WTC11 (cell line): ENCODE results near the gene OSBPL5. TPM values are rescaled to one million over a fixed set of nuclear protein-coding genes. Genes with fewer than 3 reads are reported as not detected.

Experiments used
- ATAC-seq: fragments of 200-7000 bp; cut with Tn5 transposase; 2 replicates; pipeline ENCODE4 v1.10.0; 2021; ENCODE audit warnings: mild to moderate bottlenecking, moderate library complexity
- CTCF ChIA-PET: fragments of 300-600 bp; sonication (Branson Sonifier 250); formaldehyde crosslinking; loops from one replicate; lab custom pipeline; 2021; ENCODE audit warnings: antibody characterized with exemption; lab: Charles Lee
- POLR2A ChIA-PET: fragments of 350-600 bp; sonication (Branson Sonifier 250); formaldehyde crosslinking; loops from one replicate; lab custom pipeline; 2021; ENCODE audit warnings: antibody characterized with exemption; lab: Charles Lee
- DNase-seq: peaks from one replicate; pipeline ENCODE4 v3.0.0; 2021; ENCODE audit warnings: low spot score
- H3K27ac Mint-ChIP-seq: 2 replicates; pipeline ENCODE4 v1.8.0; 2021; ENCODE audit warnings: mixed read lengths
- H3K27me3 Mint-ChIP-seq: 2 replicates; pipeline ENCODE4 v1.8.0; 2021; ENCODE audit warnings: low read depth, mild to moderate bottlenecking, moderate library complexity, mixed read lengths
- H3K36me3 Mint-ChIP-seq: 2 replicates; pipeline ENCODE4 v1.8.0; 2021; ENCODE audit warnings: mixed read lengths
- H3K4me1 Mint-ChIP-seq: 2 replicates; pipeline ENCODE4 v1.8.0; 2022; ENCODE audit warnings: mixed read lengths
- H3K4me3 Mint-ChIP-seq: 2 replicates; pipeline ENCODE4 v1.8.0; 2021; ENCODE audit warnings: mild to moderate bottlenecking, moderate library complexity, mixed read lengths
- H3K9me3 Mint-ChIP-seq: 2 replicates; pipeline ENCODE4 v1.8.0; 2021; ENCODE audit warnings: mixed read lengths
- CBFB ChIP-seq: sonication (generic); formaldehyde crosslinking; IDR thresholded peaks from 2 replicates; pipeline ENCODE4 v1.8.1; 2022; ENCODE audit warnings: mild to moderate bottlenecking, low read depth, missing genetic modification reagents
- ELF4 ChIP-seq: sonication (generic); formaldehyde crosslinking; IDR thresholded peaks from 2 replicates; pipeline ENCODE4 v1.8.1; 2022; ENCODE audit warnings: low read depth, mild to moderate bottlenecking, moderate library complexity, missing genetic modification reagents
- EMX1 ChIP-seq: fragments of 250-450 bp; sonication (Bioruptor Pico); IDR thresholded peaks from 2 replicates; pipeline ENCODE4 v1.8.0; 2021; ENCODE audit warnings: mild to moderate bottlenecking
- ESRRA ChIP-seq: sonication (generic); formaldehyde crosslinking; IDR thresholded peaks from 2 replicates; pipeline ENCODE4 v1.8.1; 2022; ENCODE audit warnings: mild to moderate bottlenecking, missing genetic modification reagents, borderline replicate concordance
- MXD4 ChIP-seq: fragments of 250-450 bp; sonication (Bioruptor Pico); IDR thresholded peaks from 2 replicates; pipeline ENCODE4 v1.8.0; 2021; ENCODE audit warnings: mild to moderate bottlenecking, moderate library complexity, borderline replicate concordance
- MYBL2 ChIP-seq: sonication (generic); formaldehyde crosslinking; IDR thresholded peaks from 2 replicates; pipeline ENCODE4 v1.8.1; 2023; ENCODE audit warnings: mild to moderate bottlenecking, moderate library complexity, missing genetic modification reagents
- NFE2L1 ChIP-seq: sonication (generic); formaldehyde crosslinking; IDR thresholded peaks from 2 replicates; pipeline ENCODE4 v1.8.1; 2023; ENCODE audit warnings: missing genetic modification reagents
- NFYB ChIP-seq: sonication (generic); formaldehyde crosslinking; conservative IDR thresholded peaks from 2 replicates; pipeline ENCODE4 v1.8.0; 2022; ENCODE audit warnings: low read depth, missing genetic modification reagents
- OVOL2 ChIP-seq: fragments of 250-450 bp; sonication (Bioruptor Pico); IDR thresholded peaks from 2 replicates; pipeline ENCODE4 v1.9.0; 2021; ENCODE audit warnings: mild to moderate bottlenecking, borderline replicate concordance
- RELA ChIP-seq: sonication (generic); formaldehyde crosslinking; IDR thresholded peaks from 2 replicates; pipeline ENCODE4 v1.8.1; 2022; ENCODE audit warnings: missing genetic modification reagents, mild to moderate bottlenecking, borderline replicate concordance
- RORB ChIP-seq: fragments of 250-450 bp; sonication (Bioruptor Pico); IDR thresholded peaks from 2 replicates; pipeline ENCODE4 v1.9.0; 2021; ENCODE audit warnings: mild to moderate bottlenecking
- SP1 ChIP-seq: sonication (generic); formaldehyde crosslinking; conservative IDR thresholded peaks from 2 replicates; pipeline ENCODE4 v1.8.1; 2022; ENCODE audit warnings: missing genetic modification reagents
- TP53 ChIP-seq: sonication (generic); formaldehyde crosslinking; IDR thresholded peaks from 2 replicates; pipeline ENCODE4 v1.8.1; 2023; ENCODE audit warnings: mild to moderate bottlenecking, missing genetic modification reagents
- ZNF138 ChIP-seq: sonication (generic); formaldehyde crosslinking; conservative IDR thresholded peaks from 2 replicates; pipeline ENCODE4 v1.8.1; 2022; ENCODE audit warnings: mild to moderate bottlenecking, moderate library complexity, missing genetic modification reagents
- ZNF317 ChIP-seq: sonication (generic); formaldehyde crosslinking; IDR thresholded peaks from 2 replicates; pipeline ENCODE4 v1.8.1; 2023; ENCODE audit warnings: low read depth, mild to moderate bottlenecking, moderate library complexity, missing genetic modification reagents, borderline replicate concordance
- ZNF396 ChIP-seq: fragments of 250-450 bp; sonication (Bioruptor Pico); IDR thresholded peaks from 2 replicates; pipeline ENCODE4 v1.8.0; 2021; ENCODE audit warnings: mild to moderate bottlenecking, moderate library complexity, borderline replicate concordance
- ZNF423 ChIP-seq: fragments of 250-450 bp; sonication (Bioruptor Pico); IDR thresholded peaks from 2 replicates; pipeline ENCODE4 v2.1.2; 2022; ENCODE audit warnings: mild to moderate bottlenecking, moderate library complexity
- ZNF671 ChIP-seq: fragments of 250-450 bp; sonication (Bioruptor Pico); IDR thresholded peaks from 2 replicates; pipeline ENCODE4 v1.8.0; 2021; ENCODE audit warnings: mild to moderate bottlenecking
- total RNA-seq: library from RNA; stranded (reverse); gene quantifications from 3 replicates; pipeline ENCODE4 v1.2.3, GENCODE V29; 2021
- TF ChIP-seq, protein P1 (sequence below): fragments of 250-450 bp; sonication (Bioruptor Pico); IDR thresholded peaks from 2 replicates; pipeline ENCODE4 v1.9.0; 2021; ENCODE audit warnings: moderate library complexity, mild to moderate bottlenecking, inconsistent platforms, borderline replicate concordance
- TF ChIP-seq, protein P2 (sequence below): sonication (generic); formaldehyde crosslinking; IDR thresholded peaks from 2 replicates; pipeline ENCODE4 v1.8.1; 2022; ENCODE audit warnings: mild to moderate bottlenecking, missing genetic modification reagents, moderate library complexity, borderline replicate concordance
- TF ChIP-seq, protein P3 (sequence below): sonication (generic); formaldehyde crosslinking; IDR thresholded peaks from 2 replicates; pipeline ENCODE4 v1.8.0; 2023; ENCODE audit warnings: missing genetic modification reagents
- TF ChIP-seq, protein P4 (sequence below): sonication (generic); formaldehyde crosslinking; IDR thresholded peaks from 2 replicates; pipeline ENCODE4 v1.8.1; 2022; ENCODE audit warnings: missing genetic modification reagents, borderline replicate concordance
- TF ChIP-seq, protein P5 (sequence below): fragments of 250-450 bp; sonication (Bioruptor Pico); IDR thresholded peaks from 2 replicates; pipeline ENCODE4 v1.9.0; 2021; ENCODE audit warnings: mild to moderate bottlenecking
- TF ChIP-seq, protein P6 (sequence below): sonication (generic); formaldehyde crosslinking; IDR thresholded peaks from 2 replicates; pipeline ENCODE4 v1.8.1; 2023; ENCODE audit warnings: mild to moderate bottlenecking, missing genetic modification reagents
- TF ChIP-seq, protein P7 (sequence below): sonication (generic); formaldehyde crosslinking; IDR thresholded peaks from 2 replicates; pipeline ENCODE4 v1.8.1; 2023; ENCODE audit warnings: mild to moderate bottlenecking, missing genetic modification reagents

OSBPL5 gene
- total RNA-seq, 1 experiment from 2014 or later = 17.7 TPM

DNA sequence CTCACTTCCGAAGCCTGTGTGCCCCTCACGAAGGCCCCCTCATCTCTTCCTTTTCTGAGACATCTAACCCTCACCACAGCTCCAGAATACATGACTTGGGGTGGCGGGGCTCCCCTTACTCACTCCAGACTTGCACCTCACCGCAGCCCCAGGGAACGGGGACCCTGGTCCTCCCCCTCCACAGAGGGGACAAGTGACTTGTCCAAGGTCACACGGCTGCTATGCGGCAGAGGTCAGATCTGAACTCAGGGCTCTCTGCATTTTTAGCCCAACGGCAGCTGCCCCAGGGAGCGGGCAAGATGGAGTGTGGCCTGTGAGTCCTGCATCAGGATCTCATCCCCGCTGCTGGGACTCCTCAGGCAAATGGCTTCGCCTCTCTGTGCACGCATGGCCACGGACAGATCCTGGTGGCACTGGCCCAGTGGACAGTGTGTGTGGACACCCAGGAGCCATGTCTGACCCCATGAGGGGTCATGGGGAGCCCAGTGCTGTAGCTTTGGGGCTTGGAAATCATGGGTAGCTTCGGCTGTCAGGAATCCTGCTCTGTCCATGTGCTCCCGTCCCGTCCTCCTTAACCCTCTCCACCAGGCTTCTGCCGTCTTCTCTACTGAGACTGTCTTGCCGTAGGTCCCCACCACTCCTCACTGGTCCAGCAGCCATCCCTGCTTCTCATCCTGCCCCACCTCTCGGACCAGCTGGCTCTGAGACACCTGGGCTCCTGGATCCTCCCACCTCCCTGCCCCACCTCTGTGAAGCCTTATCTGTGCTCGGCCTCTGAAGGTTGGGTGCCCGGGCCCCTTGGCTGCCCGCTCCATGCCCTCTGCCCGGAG, 59.9 kb downstream of the OSBPL5 start (continued):
- TF ChIP-seq, protein P1, sequence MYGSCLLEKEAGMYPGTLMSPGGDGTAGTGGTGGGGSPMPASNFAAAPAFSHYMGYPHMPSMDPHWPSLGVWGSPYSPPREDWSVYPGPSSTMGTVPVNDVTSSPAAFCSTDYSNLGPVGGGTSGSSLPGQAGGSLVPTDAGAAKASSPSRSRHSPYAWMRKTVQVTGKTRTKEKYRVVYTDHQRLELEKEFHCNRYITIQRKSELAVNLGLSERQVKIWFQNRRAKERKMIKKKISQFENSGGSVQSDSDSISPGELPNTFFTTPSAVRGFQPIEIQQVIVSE (CRISPR knock-in tag) = no peak

DNA sequence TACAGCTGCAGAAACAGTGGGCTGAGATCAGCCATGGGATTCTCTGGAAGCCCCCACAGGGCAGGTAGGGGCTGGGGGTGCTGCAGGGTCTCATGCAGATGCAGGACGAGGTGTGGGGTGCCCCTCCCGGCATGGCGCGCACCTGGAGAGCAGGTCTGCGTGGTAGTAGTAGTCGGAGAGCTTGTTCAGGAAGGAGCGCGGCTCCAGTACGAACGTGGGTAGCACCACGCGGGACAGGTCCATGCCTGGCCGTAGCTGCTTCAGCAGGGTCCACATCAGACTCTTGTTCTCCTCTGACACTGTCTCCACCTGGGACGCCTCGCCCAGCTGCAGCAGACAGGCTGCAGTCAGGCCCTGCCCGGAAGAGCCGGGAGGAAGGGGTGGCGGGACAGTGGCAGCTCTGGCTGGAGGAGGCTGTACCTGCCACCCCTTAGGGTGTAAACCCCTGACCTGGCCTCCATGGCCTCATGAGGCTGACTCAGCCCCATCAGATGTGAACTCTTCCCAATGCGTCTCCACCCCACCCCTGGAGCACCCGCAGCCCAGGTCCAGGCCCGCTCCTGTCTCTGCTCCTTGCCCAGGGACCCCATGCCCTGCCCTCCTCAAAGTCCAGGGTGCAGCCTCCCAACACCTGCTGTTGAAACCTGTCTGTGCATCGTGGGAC, 60.9 kb downstream of the OSBPL5 start:
- CTCF ChIA-PET = no interaction called here
- H3K4me3 Mint-ChIP-seq = no peak overlapping the region
- H3K27me3 Mint-ChIP-seq = no peaks in the 10 kb centered on the region
- no peak overlapping the region for H3K27ac Mint-ChIP-seq
- H3K4me1 Mint-ChIP-seq = peaks cover 11% of the 10 kb centered on the region
- DNase-seq (no peak), ATAC-seq (no peak)
- H3K9me3 Mint-ChIP-seq = no peaks in the 10 kb centered on the region
- 0 out of 2 replicates have a peak, but pooled peaks cover under 1% of the 10 kb centered on the region for H3K36me3 Mint-ChIP-seq
- POLR2A ChIA-PET = interaction anchor here (1.2 kb wide), 1 partner anchor 12 kb away, joined by 4 read pairs; no protein-coding TSS in a partner anchor
- TF ChIP-seq, protein P2, sequence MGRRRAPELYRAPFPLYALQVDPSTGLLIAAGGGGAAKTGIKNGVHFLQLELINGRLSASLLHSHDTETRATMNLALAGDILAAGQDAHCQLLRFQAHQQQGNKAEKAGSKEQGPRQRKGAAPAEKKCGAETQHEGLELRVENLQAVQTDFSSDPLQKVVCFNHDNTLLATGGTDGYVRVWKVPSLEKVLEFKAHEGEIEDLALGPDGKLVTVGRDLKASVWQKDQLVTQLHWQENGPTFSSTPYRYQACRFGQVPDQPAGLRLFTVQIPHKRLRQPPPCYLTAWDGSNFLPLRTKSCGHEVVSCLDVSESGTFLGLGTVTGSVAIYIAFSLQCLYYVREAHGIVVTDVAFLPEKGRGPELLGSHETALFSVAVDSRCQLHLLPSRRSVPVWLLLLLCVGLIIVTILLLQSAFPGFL (CRISPR knock-in tag) = no peak
- TF ChIP-seq EMX1 (CRISPR knock-in tag) (no peak), TP53 (CRISPR knock-in tag) (no peak), NFYB (no peak), ZNF423 (CRISPR knock-in tag) (no peak), ELF4 (CRISPR knock-in tag) (no peak), OVOL2 (no peak)
- TF ChIP-seq, protein P3, sequence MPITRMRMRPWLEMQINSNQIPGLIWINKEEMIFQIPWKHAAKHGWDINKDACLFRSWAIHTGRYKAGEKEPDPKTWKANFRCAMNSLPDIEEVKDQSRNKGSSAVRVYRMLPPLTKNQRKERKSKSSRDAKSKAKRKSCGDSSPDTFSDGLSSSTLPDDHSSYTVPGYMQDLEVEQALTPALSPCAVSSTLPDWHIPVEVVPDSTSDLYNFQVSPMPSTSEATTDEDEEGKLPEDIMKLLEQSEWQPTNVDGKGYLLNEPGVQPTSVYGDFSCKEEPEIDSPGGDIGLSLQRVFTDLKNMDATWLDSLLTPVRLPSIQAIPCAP (CRISPR knock-in tag) = no peak

DNA sequence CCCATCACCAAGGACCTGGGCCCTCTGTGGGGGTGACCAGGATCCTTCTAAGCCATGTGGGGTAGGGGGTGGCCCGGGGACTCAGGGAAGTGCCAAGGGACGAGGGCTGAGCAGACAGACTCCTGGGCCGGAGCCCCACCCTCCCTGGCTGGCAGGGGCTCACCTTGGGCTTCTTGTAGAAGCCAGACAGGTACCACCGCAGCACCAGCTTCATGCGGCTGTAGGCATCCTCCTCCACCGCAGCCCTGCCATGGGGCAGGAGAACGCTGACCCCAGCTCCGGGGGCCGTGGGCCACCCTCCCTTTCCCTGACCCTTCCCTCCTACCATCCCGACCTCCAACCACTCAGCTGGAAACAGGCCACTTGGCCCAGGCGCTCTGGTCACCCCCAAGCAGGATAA, 62.0 kb downstream of the OSBPL5 start:
- no peak overlapping the region for H3K27ac Mint-ChIP-seq
- H3K4me3 Mint-ChIP-seq = no peak overlapping the region
- H3K9me3 Mint-ChIP-seq = no peaks in the 10 kb centered on the region
- DNase-seq = no peak
- ChIA-PET POLR2A (interaction anchor here (1.2 kb wide), 1 partner anchor 11 kb away, joined by 4 read pairs; no protein-coding TSS in a partner anchor), CTCF (no interaction called here)
- H3K36me3 Mint-ChIP-seq = 0 out of 2 replicates have a peak, but pooled peaks cover 2% of the 10 kb centered on the region
- peaks cover 11% of the 10 kb centered on the region for H3K4me1 Mint-ChIP-seq
- ATAC-seq = no peak
- no peaks in the 10 kb centered on the region for H3K27me3 Mint-ChIP-seq
- TF ChIP-seq, protein P4, sequence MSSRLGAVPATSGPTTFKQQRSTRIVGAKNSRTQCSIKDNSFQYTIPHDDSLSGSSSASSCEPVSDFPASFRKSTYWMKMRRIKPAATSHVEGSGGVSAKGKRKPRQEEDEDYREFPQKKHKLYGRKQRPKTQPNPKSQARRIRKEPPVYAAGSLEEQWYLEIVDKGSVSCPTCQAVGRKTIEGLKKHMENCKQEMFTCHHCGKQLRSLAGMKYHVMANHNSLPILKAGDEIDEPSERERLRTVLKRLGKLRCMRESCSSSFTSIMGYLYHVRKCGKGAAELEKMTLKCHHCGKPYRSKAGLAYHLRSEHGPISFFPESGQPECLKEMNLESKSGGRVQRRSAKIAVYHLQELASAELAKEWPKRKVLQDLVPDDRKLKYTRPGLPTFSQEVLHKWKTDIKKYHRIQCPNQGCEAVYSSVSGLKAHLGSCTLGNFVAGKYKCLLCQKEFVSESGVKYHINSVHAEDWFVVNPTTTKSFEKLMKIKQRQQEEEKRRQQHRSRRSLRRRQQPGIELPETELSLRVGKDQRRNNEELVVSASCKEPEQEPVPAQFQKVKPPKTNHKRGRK (CRISPR knock-in tag) = no peak
- TF ChIP-seq MXD4 (CRISPR knock-in tag) (no peak), SP1 (CRISPR knock-in tag) (no peak), MYBL2 (CRISPR knock-in tag) (no peak), ZNF317 (CRISPR knock-in tag) (no peak), ZNF138 (no peak), ESRRA (no peak), RORB (CRISPR knock-in tag) (no peak), NFYB (no peak), CBFB (CRISPR knock-in tag) (no peak), NFE2L1 (no peak), ZNF396 (CRISPR knock-in tag) (no peak), RELA (CRISPR knock-in tag) (no peak), ZNF671 (CRISPR knock-in tag) (no peak)
- TF ChIP-seq, protein P5, sequence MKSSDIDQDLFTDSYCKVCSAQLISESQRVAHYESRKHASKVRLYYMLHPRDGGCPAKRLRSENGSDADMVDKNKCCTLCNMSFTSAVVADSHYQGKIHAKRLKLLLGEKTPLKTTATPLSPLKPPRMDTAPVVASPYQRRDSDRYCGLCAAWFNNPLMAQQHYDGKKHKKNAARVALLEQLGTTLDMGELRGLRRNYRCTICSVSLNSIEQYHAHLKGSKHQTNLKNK (CRISPR knock-in tag) = no peak
- TF ChIP-seq, protein P6, sequence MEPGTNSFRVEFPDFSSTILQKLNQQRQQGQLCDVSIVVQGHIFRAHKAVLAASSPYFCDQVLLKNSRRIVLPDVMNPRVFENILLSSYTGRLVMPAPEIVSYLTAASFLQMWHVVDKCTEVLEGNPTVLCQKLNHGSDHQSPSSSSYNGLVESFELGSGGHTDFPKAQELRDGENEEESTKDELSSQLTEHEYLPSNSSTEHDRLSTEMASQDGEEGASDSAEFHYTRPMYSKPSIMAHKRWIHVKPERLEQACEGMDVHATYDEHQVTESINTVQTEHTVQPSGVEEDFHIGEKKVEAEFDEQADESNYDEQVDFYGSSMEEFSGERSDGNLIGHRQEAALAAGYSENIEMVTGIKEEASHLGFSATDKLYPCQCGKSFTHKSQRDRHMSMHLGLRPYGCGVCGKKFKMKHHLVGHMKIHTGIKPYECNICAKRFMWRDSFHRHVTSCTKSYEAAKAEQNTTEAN (CRISPR knock-in tag) = no peak
- TF ChIP-seq, protein P7, sequence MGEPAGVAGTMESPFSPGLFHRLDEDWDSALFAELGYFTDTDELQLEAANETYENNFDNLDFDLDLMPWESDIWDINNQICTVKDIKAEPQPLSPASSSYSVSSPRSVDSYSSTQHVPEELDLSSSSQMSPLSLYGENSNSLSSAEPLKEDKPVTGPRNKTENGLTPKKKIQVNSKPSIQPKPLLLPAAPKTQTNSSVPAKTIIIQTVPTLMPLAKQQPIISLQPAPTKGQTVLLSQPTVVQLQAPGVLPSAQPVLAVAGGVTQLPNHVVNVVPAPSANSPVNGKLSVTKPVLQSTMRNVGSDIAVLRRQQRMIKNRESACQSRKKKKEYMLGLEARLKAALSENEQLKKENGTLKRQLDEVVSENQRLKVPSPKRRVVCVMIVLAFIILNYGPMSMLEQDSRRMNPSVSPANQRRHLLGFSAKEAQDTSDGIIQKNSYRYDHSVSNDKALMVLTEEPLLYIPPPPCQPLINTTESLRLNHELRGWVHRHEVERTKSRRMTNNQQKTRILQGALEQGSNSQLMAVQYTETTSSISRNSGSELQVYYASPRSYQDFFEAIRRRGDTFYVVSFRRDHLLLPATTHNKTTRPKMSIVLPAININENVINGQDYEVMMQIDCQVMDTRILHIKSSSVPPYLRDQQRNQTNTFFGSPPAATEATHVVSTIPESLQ (CRISPR knock-in tag) = no peak
